Spleen (tissue), 7 donors: ENCODE measurements around the gene USH2A.

ENCODE experiments used
- CTCF ChIP-seq, 11 experiments: fragments of 200-600 bp in 7 of 11; fragments of 450-650 bp in 4 of 11; sonication (generic) in 4 of 11; IDR thresholded peaks in 8 of 11; conservative IDR thresholded peaks in 3 of 11; 1 replicate in 7 of 11; 2 replicates in 4 of 11; pipeline versions ENCODE4 v1.4.0 to v1.8.0; 2016 to 2021; ENCODE audit warnings: antibody characterized with exemption in 11 of 11, inconsistent platforms in 4 of 11, mild to moderate bottlenecking in 1 of 11
- POLR2A ChIP-seq, 3 donors: fragments of 450-650 bp; IDR thresholded peaks; one replicate each; pipeline ENCODE4 v1.5.1; 2017; ENCODE audit warnings: antibody characterized with exemption in 3 of 3, mild to moderate bottlenecking in 1 of 3
- donor health status: DM: no; HTN: no; CAD: no; lungs with moderate emphysema.
- donor health status: DM: no; HTN: no; CAD: no.
- donor health status: DM: no; HTN: no; CAD: no.

DNA sequence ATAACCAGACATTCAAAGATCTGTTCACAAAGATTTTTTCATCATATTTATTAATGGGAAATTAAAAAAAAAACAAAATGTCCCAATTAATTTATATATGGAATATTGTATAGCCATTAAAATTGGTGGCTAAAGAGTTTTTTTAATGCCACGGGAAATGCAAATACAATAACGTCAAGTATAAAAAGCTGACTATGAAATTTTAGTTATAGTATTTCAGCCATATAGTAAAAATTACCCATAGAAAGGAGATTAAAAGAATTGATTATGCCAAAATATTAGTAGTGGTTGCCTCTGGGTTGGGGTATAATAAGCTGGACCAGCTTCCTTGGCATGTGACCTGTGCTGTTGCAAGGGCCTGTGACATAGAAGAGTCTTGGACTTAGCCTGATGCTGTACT is 777.4 kb downstream of the USH2A start:
- TF ChIP-seq CTCF (IDR thresholded peaks at IDR 0.05 in 8 of 11, conservative IDR thresholded peaks at IDR 0.05 in 3 of 11) (no peak), POLR2A (IDR thresholded peaks at IDR 0.05) (no peak)
